Measurements from ENCODE around the gene C9orf72.

DNA sequence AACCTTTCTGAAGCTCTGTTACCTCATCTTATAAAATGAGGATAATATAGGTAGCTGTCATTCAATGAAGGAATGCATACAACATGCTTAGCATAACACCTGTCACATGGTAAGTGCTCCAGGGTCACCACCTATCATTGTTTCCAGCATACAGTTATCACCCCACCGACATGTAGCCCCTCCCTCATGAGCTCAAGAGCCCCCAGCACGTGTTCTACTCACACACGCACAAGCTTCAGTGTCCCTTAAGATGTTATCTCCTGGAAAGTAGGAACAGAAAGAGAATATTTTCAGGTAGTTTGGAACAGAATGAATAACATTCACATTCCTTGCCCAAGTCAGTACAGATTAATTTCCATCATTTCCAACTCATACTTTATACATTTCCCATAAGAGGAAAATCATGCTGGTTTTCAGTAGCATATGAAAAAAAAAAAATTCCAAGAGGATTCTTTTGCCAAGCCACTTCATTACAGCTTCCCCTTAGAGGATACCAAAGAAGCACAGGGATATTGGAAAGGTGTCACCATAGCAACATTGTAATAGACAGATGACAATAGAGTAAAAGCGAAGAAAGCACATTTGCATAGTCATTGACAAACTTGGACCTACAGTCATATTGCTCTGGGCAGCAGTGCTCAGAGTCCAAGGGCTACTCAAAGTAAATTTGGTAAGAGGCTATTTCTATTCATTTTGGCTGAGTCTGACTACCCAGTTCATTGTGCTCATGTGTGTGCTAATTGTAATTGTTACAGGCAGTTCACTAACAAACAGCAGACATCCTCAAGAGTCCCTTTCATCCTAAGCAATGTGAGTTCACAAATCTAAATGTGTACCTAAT, 42.1 kb downstream of the C9orf72 start:
- TF ChIP-seq PPARA (CRISPR knock-in tag; IDR thresholded peaks at IDR 0.05; ENCODE audit: borderline replicate concordance): no peak
- no peak for TF ChIP-seq ESRRG (CRISPR knock-in tag; IDR thresholded peaks at IDR 0.05)
- TF ChIP-seq ZNF565 (CRISPR knock-in tag; conservative IDR thresholded peaks at IDR 0.05; ENCODE audit: low read depth): no peak
- TF ChIP-seq OSR1 (CRISPR knock-in tag; IDR thresholded peaks at IDR 0.05): no peak
- TF ChIP-seq CSDC2 (CRISPR knock-in tag; IDR thresholded peaks at IDR 0.05): no peak
- TF ChIP-seq TOX (CRISPR knock-in tag; IDR thresholded peaks at IDR 0.05; ENCODE audit: borderline replicate concordance): no peak
- TF ChIP-seq, protein P1, sequence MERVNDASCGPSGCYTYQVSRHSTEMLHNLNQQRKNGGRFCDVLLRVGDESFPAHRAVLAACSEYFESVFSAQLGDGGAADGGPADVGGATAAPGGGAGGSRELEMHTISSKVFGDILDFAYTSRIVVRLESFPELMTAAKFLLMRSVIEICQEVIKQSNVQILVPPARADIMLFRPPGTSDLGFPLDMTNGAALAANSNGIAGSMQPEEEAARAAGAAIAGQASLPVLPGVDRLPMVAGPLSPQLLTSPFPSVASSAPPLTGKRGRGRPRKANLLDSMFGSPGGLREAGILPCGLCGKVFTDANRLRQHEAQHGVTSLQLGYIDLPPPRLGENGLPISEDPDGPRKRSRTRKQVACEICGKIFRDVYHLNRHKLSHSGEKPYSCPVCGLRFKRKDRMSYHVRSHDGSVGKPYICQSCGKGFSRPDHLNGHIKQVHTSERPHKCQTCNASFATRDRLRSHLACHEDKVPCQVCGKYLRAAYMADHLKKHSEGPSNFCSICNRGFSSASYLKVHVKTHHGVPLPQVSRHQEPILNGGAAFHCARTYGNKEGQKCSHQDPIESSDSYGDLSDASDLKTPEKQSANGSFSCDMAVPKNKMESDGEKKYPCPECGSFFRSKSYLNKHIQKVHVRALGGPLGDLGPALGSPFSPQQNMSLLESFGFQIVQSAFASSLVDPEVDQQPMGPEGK (CRISPR knock-in tag; IDR thresholded peaks at IDR 0.05; ENCODE audit: borderline replicate concordance): no peak
- no peak for TF ChIP-seq CREB5 (CRISPR knock-in tag; IDR thresholded peaks at IDR 0.05; ENCODE audit: low read depth)
